Esophagus muscularis mucosa (tissue), 4 donors: ENCODE results near the gene KCP. TPM values are rescaled to one million over a fixed set of nuclear protein-coding genes. Genes with fewer than 3 reads are reported as not detected.

Experiments used
- DNase-seq: peaks from one replicate; pipeline ENCODE4 v3.0.0-alpha.2; 2017; ENCODE audit errors: extremely low spot score
- H3K27ac ChIP-seq, 4 donors: fragments of 200-600 bp; sonication (generic); replicated peaks in 1 of 4; 1 replicate in 3 of 4; 2 replicates in 1 of 4; pipeline ENCODE4 v1.5.1; 2016 to 2019; ENCODE audit warnings: mild to moderate bottlenecking in 1 of 4
- H3K27me3 ChIP-seq, 4 donors: fragments of 200-600 bp; sonication (generic); one replicate each; pipeline versions ENCODE4 v1.5.1 to v1.6.0; 2016 to 2019
- H3K36me3 ChIP-seq, 4 donors: fragments of 200-600 bp; sonication (generic); one replicate each; pipeline ENCODE4 v1.5.1; 2016 to 2019
- H3K4me1 ChIP-seq, 4 donors: fragments of 200-600 bp; sonication (generic); one replicate each; pipeline ENCODE4 v1.5.1; 2016 to 2019
- H3K4me3 ChIP-seq, 4 donors: fragments of 200-600 bp; sonication (generic); 1 replicate in 2 of 4; 2 replicates in 2 of 4; pipeline ENCODE4 v1.5.1; 2016 to 2019; ENCODE audit warnings: mild to moderate bottlenecking in 4 of 4, moderate library complexity in 1 of 4
- H3K9me3 ChIP-seq, 4 donors: fragments of 200-600 bp; sonication (generic); 1 replicate in 3 of 4; 2 replicates in 1 of 4; pipeline ENCODE4 v1.5.1; 2016 to 2019
- EP300 ChIP-seq: sonication (generic); formaldehyde crosslinking; IDR thresholded peaks from one replicate; pipeline ENCODE4 v1.6.1; 2017; ENCODE audit warnings: antibody characterized with exemption
- POLR2A ChIP-seq: fragments of 450-650 bp; IDR thresholded peaks from one replicate; pipeline ENCODE4 v1.6.1; 2017; ENCODE audit warnings: antibody characterized with exemption, moderate library complexity, mild to moderate bottlenecking, low read depth
- POLR2AphosphoS5 ChIP-seq, 2 donors: sonication (generic); formaldehyde crosslinking; IDR thresholded peaks; one replicate each; pipeline ENCODE4 v1.6.1; 2017; ENCODE audit warnings: antibody characterized with exemption in 2 of 2
- WGBS: methylation state at CpG from one replicate; pipeline ENCODE4 v1.1.5; 2018; 5-methylcytosine and 5-hydroxymethylcytosine counted together
- intact Hi-C: fragments of 100-400 bp; cut with DNase I; formaldehyde crosslinking; loops from one replicate; pipeline ENCODE4 v1.15.1; 2023
- total RNA-seq, 4 donors: library from RNA; depleted of rRNA; stranded (reverse); fragments of >200 nt; gene quantifications; one replicate each; pipeline versions ENCODE4 v1.1.0 to v1.2.1, GENCODE V29; 2016
- TF ChIP-seq, protein P1 (sequence below), 3 experiments: fragments of 200-600 bp in 2 of 3; fragments of 450-650 bp in 1 of 3; sonication (generic) in 2 of 3; IDR thresholded peaks; one replicate each; pipeline ENCODE4 v1.5.1; 2017 to 2019; ENCODE audit warnings: antibody characterized with exemption in 3 of 3, mild to moderate bottlenecking in 2 of 3, moderate library complexity in 1 of 3

Gene KCP
- total RNA-seq, result under 1 TPM in 3 of 4 donors, not detected in 1; 0.13 to 0.66 (median 0.29) TPM

- TF ChIP-seq POLR2A, result no peak
- no peak for DNase-seq
- H3K27me3 ChIP-seq, result peaks cover 0 to 80% (median 32%) of the 10 kb centered on the region in 4 donors
- peaks cover 12 to 31% (median 27%) of the 10 kb centered on the region in 4 donors for H3K4me1 ChIP-seq
- 38% methylated on average over 26 of the region's 34 CpGs for WGBS
- H3K36me3 ChIP-seq, result no peaks in the 10 kb centered on the region
- intact Hi-C loops, result no loop called here
- no peaks in the 10 kb centered on the region for H3K9me3 ChIP-seq
- no peak within 1 kb of the TSS for H3K27ac ChIP-seq
- peak within 1 kb of the TSS; percentile 32 to 48 (median 34) for H3K4me3 ChIP-seq
These were observed at the start of gene KCP for GRCh38 chr7:128910569-128910945. KCP (minus strand) TSS chr7:128910709; CDS start chr7:128910676, 33 bp downstream.

DNA sequence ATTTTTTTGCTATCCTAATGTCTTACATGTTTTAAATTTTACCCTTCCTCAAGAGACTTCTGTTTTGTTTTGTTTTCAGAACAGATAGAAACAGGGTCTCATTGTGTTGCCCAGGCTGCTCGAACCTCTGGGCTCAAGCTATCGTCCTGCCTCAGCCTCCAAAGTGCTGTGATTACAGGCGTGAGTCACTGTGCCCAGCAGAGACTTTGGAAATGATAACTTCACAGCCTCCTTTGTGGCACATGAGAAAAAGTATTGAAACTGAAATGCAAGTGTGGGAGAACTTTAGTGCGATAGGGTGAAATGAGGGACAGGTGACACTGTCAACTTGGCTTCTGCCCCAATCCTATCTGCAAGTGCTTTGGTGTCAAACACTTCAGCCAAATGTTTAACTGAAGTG, 48.8 kb upstream of the KCP start:
- TF ChIP-seq, protein P1, sequence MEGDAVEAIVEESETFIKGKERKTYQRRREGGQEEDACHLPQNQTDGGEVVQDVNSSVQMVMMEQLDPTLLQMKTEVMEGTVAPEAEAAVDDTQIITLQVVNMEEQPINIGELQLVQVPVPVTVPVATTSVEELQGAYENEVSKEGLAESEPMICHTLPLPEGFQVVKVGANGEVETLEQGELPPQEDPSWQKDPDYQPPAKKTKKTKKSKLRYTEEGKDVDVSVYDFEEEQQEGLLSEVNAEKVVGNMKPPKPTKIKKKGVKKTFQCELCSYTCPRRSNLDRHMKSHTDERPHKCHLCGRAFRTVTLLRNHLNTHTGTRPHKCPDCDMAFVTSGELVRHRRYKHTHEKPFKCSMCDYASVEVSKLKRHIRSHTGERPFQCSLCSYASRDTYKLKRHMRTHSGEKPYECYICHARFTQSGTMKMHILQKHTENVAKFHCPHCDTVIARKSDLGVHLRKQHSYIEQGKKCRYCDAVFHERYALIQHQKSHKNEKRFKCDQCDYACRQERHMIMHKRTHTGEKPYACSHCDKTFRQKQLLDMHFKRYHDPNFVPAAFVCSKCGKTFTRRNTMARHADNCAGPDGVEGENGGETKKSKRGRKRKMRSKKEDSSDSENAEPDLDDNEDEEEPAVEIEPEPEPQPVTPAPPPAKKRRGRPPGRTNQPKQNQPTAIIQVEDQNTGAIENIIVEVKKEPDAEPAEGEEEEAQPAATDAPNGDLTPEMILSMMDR (IDR thresholded peaks at IDR 0.05), result no peak
- TF ChIP-seq POLR2A (no peak), POLR2AphosphoS5 (IDR thresholded peaks at IDR 0.05) (no peak), EP300 (no peak)

DNA sequence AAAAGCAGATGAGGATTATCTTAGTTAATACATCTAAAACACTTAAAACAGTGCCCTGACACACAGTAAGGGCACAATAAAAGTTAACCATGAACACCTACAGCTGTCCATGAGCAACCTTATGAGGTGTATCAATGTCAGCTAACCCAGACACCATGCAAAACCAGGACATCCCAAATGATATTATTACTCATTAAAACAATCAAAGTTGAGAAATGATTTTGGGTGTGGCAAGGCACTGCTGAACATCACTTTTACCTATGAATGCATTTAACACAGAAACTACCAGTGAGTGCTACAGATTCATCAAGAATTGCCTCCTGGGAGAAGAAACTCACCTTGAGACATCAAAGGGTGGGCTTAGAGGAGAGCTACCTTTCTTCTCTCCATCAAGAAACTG, 45.5 kb upstream of the KCP start:
- intact Hi-C loops, result no loop called here
- Histone ChIP-seq H3K4me1 (peaks cover 0 to 3% (median 0%) of the 10 kb centered on the region in 4 donors), H3K4me3 (no peak overlapping the region), H3K36me3 (peaks cover 8 to 95% (median 73%) of the 10 kb centered on the region in 4 donors), H3K9me3 (no peaks in the 10 kb centered on the region), H3K27ac (no peak overlapping the region), H3K27me3 (no peaks in the 10 kb centered on the region)
- TF ChIP-seq, protein P1 (IDR thresholded peaks at IDR 0.05), result no peak
- no peak for TF ChIP-seq EP300
- no peak for TF ChIP-seq POLR2AphosphoS5 (IDR thresholded peaks at IDR 0.05)
- TF ChIP-seq POLR2A, result no peak
- peak; percentile 12 for DNase-seq

More for the DNA sequence above, 48.8 kb upstream of the KCP start:
- Histone ChIP-seq H3K27ac (no peak overlapping the region), H3K4me3 (no peak overlapping the region), H3K27me3 (no peaks in the 10 kb centered on the region), H3K9me3 (no peaks in the 10 kb centered on the region), H3K36me3 (peaks cover 8 to 85% (median 66%) of the 10 kb centered on the region in 4 donors), H3K4me1 (peaks cover 0 to 3% (median 0%) of the 10 kb centered on the region in 4 donors)
- WGBS, result 98% methylated on average over 4 of the region's 4 CpGs
- intact Hi-C loops, result no loop called here
- DNase-seq, result peak; percentile 21

- no peak for DNase-seq
- H3K36me3 ChIP-seq, result peaks cover 8 to 88% (median 70%) of the 10 kb centered on the region in 4 donors
- H3K4me3 ChIP-seq, result no peak overlapping the region
- no peaks in the 10 kb centered on the region for H3K9me3 ChIP-seq
- H3K4me1 ChIP-seq, result peaks cover 0 to 3% (median 0%) of the 10 kb centered on the region in 4 donors
- 75% methylated on average over 15 of the region's 15 CpGs for WGBS
- H3K27ac ChIP-seq, result no peak overlapping the region
- intact Hi-C loops, result no loop called here
- no peaks in the 10 kb centered on the region for H3K27me3 ChIP-seq
- TF ChIP-seq POLR2AphosphoS5 (IDR thresholded peaks at IDR 0.05) (no peak), POLR2A (no peak), EP300 (no peak)
- TF ChIP-seq, protein P1 (IDR thresholded peaks at IDR 0.05), result no peak
These were observed 44.6 kb upstream of the KCP start for GRCh38 chr7:128954830-128955802.

DNA sequence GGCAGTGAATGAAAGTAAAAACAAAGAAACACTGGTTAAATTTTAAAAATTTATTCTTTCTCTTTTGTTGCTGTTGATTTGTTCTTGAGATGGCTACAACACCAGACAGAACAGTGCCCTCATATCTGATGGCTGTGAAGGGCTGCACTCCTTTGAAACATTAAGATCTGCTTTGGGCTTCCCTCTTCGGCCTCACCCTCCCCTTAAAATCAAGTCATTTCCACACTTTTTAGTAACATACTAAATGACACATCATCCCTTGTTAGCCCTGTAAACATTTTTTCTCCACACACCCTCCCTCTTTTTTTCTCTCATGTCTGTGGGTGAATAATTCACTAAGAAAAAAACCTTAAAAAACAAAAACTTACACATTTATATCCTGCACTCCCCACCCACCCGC, 43.6 kb upstream of the KCP start:
- Histone ChIP-seq H3K27me3 (no peaks in the 10 kb centered on the region), H3K27ac (no peak overlapping the region), H3K9me3 (no peaks in the 10 kb centered on the region), H3K36me3 (peaks cover 8 to 82% (median 61%) of the 10 kb centered on the region in 4 donors), H3K4me3 (no peak overlapping the region), H3K4me1 (peaks cover 0 to 3% (median 0%) of the 10 kb centered on the region in 4 donors)
- intact Hi-C loops, result no loop called here
- no peak for DNase-seq
- TF ChIP-seq POLR2A (no peak), EP300 (no peak), POLR2AphosphoS5 (IDR thresholded peaks at IDR 0.05) (no peak)
- TF ChIP-seq, protein P1 (IDR thresholded peaks at IDR 0.05), result no peak
- 87% methylated on average over 2 of the region's 2 CpGs for WGBS
